H9 (cell line): Measurements from ENCODE around the gene DPY19L3. TPM values are rescaled to one million over a fixed set of nuclear protein-coding genes. Genes with fewer than 3 reads are reported as not detected.

Source experiments
- DNase-seq: peaks from one replicate; pipeline ENCODE4 v3.0.0-alpha.2; 2017
- H2AFZ ChIP-seq: one replicate; pipeline ENCODE4 v1.6.1; 2013; ENCODE audit warnings: mild to moderate bottlenecking, low read length, control low read depth, moderate library complexity
- H2AK5ac ChIP-seq: 2 replicates; pipeline ENCODE4 v1.6.1; 2013; ENCODE audit warnings: low read length, control low read depth, mixed read lengths; ENCODE audit not compliant: insufficient read length
- H2BK120ac ChIP-seq: one replicate; pipeline ENCODE4 v1.6.1; 2013; ENCODE audit warnings: low read depth, mild to moderate bottlenecking, low read length, control low read depth, inconsistent platforms; ENCODE audit not compliant: poor library complexity, severe bottlenecking
- H2BK12ac ChIP-seq: 2 replicates; pipeline ENCODE4 v1.6.1; 2013; ENCODE audit warnings: low read length, control low read depth, mixed read lengths, low read depth; ENCODE audit not compliant: insufficient read length
- H2BK15ac ChIP-seq: 2 replicates; pipeline ENCODE4 v1.6.1; 2013; ENCODE audit warnings: low read depth, low read length, control low read depth
- H2BK20ac ChIP-seq: one replicate; pipeline ENCODE4 v1.6.1; 2013; ENCODE audit warnings: low read depth, mild to moderate bottlenecking, low read length, control low read depth, inconsistent platforms; ENCODE audit not compliant: poor library complexity, severe bottlenecking
- H2BK5ac ChIP-seq: 2 replicates; pipeline ENCODE4 v1.6.1; 2013; ENCODE audit warnings: low read length, control low read depth, mixed read lengths; ENCODE audit not compliant: insufficient read length
- H3K14ac ChIP-seq: 2 replicates; pipeline ENCODE4 v1.6.1; 2013; ENCODE audit warnings: low read length, control low read depth; ENCODE audit not compliant: insufficient read depth
- H3K18ac ChIP-seq: 2 replicates; pipeline ENCODE4 v1.6.1; 2013; ENCODE audit warnings: low read depth, mild to moderate bottlenecking, mixed read lengths, low read length, control low read depth; ENCODE audit not compliant: insufficient read length
- H3K23ac ChIP-seq: 2 replicates; pipeline ENCODE4 v1.6.1; 2013; ENCODE audit warnings: low read length, control low read depth, mixed read lengths, low read depth; ENCODE audit not compliant: insufficient read length
- H3K23me2 ChIP-seq: 2 replicates; pipeline ENCODE4 v1.6.1; 2013; ENCODE audit warnings: low read depth, mild to moderate bottlenecking, mixed read lengths, low read length, control low read depth; ENCODE audit not compliant: insufficient read length, poor library complexity, severe bottlenecking
- H3K27ac ChIP-seq: 2 replicates; pipeline ENCODE4 v1.5.1; 2013; ENCODE audit warnings: low read length, control low read depth, mixed read lengths, low read depth; ENCODE audit not compliant: insufficient read length
- H3K27me3 ChIP-seq: 2 replicates; pipeline ENCODE4 v1.6.1; 2013; ENCODE audit warnings: low read length, control low read depth, inconsistent platforms; ENCODE audit not compliant: insufficient read depth
- H3K4ac ChIP-seq: 2 replicates; pipeline ENCODE4 v1.6.1; 2013; ENCODE audit warnings: low read depth, mild to moderate bottlenecking, control low read depth, inconsistent platforms, low read length, moderate library complexity
- H3K4me1 ChIP-seq: 2 replicates; pipeline ENCODE4 v1.6.1; 2013; ENCODE audit warnings: low read length, control low read depth, inconsistent platforms; ENCODE audit not compliant: insufficient read depth
- H3K4me2 ChIP-seq: 2 replicates; pipeline ENCODE4 v1.6.1; 2013; ENCODE audit warnings: low read length, control low read depth, mixed read lengths; ENCODE audit not compliant: insufficient read length, insufficient read depth
- H3K56ac ChIP-seq: 2 replicates; pipeline ENCODE4 v1.6.1; 2013; ENCODE audit warnings: low read depth, mild to moderate bottlenecking, mixed read lengths, low read length, control low read depth; ENCODE audit not compliant: insufficient read length
- H3K79me1 ChIP-seq: 2 replicates; pipeline ENCODE4 v1.6.1; 2013; ENCODE audit warnings: low read depth, mild to moderate bottlenecking, moderate library complexity, low read length, control low read depth, inconsistent platforms; ENCODE audit not compliant: insufficient read depth, poor library complexity, severe bottlenecking
- H3K79me2 ChIP-seq: 2 replicates; pipeline ENCODE4 v1.6.1; 2013; ENCODE audit warnings: low read length, control low read depth, inconsistent platforms; ENCODE audit not compliant: insufficient read depth
- H3K9ac ChIP-seq: 2 replicates; pipeline ENCODE4 v1.6.1; 2013; ENCODE audit warnings: low read length, control low read depth, mixed read lengths; ENCODE audit not compliant: insufficient read length; ENCODE audit errors: extremely low read depth
- H3K9me3 ChIP-seq: one replicate; pipeline ENCODE4 v1.6.1; 2013; ENCODE audit warnings: low read depth, low read length, inconsistent platforms; ENCODE audit not compliant: control insufficient read depth
- H3T11ph ChIP-seq: one replicate; pipeline ENCODE4 v1.6.1; 2013; ENCODE audit warnings: mild to moderate bottlenecking, low read length, control low read depth, inconsistent platforms
- H4K20me1 ChIP-seq: one replicate; pipeline ENCODE4 v1.6.1; 2013; ENCODE audit not compliant: control insufficient read depth, insufficient read length, insufficient read depth
- H4K5ac ChIP-seq: 2 replicates; pipeline ENCODE4 v1.6.1; 2013; ENCODE audit warnings: low read depth, mild to moderate bottlenecking, mixed read lengths, low read length, control low read depth; ENCODE audit not compliant: insufficient read length
- H4K8ac ChIP-seq: replicated peaks from 2 replicates; pipeline ENCODE4 v1.6.1; 2013; ENCODE audit warnings: low read length, control low read depth, mixed read lengths, low read depth; ENCODE audit not compliant: insufficient read length
- H4K91ac ChIP-seq: 2 replicates; pipeline ENCODE4 v1.6.1; 2013; ENCODE audit warnings: low read depth, mild to moderate bottlenecking, moderate library complexity, mixed read lengths, low read length, control low read depth; ENCODE audit not compliant: insufficient read length
- H3K27ac Mint-ChIP-seq, 3 experiments: 2 replicates in 2 of 3; 3 replicates in 1 of 3; pipeline ENCODE4 v1.8.0; 2020 to 2021; ENCODE audit warnings: mixed read lengths in 3 of 3, mild to moderate bottlenecking in 1 of 3, moderate library complexity in 1 of 3
- H3K27me3 Mint-ChIP-seq: 2 replicates; pipeline ENCODE4 v1.8.0; 2021; ENCODE audit warnings: low read depth, mild to moderate bottlenecking, moderate library complexity, mixed read lengths
- H3K36me3 Mint-ChIP-seq, 3 experiments: 2 replicates in 2 of 3; 3 replicates in 1 of 3; pipeline ENCODE4 v1.8.0; 2020 to 2021; ENCODE audit warnings: low read depth in 3 of 3, mixed read lengths in 3 of 3; ENCODE audit not compliant: insufficient read depth in 1 of 3
- H3K4me1 Mint-ChIP-seq, 2 experiments: 2 replicates each; pipeline ENCODE4 v1.8.0; 2020; ENCODE audit warnings: mixed read lengths in 2 of 2
- H3K4me3 Mint-ChIP-seq, 2 experiments: 2 replicates in 1 of 2; 3 replicates in 1 of 2; pipeline ENCODE4 v1.8.0; 2020 to 2021; ENCODE audit warnings: mild to moderate bottlenecking in 2 of 2, mixed read lengths in 2 of 2, moderate library complexity in 1 of 2
- H3K9me3 Mint-ChIP-seq, 2 experiments: 2 replicates in 1 of 2; 3 replicates in 1 of 2; pipeline ENCODE4 v1.8.0; 2020; ENCODE audit warnings: mild to moderate bottlenecking in 2 of 2, mixed read lengths in 2 of 2, moderate library complexity in 1 of 2
- CTCF ChIP-seq: fragments of 200-600 bp; sonication (generic); conservative IDR thresholded peaks from 3 replicates; pipeline ENCODE4 v1.8.0; 2021; ENCODE audit warnings: antibody characterized with exemption, mild to moderate bottlenecking
- WGBS: extraction: QIAGEN DNeasy Blood & Tissue Kit; methylation state at CpG from one replicate; pipeline ENCODE4 v1.1.7; 2013; ENCODE audit warnings: missing lambda C conversion rate, low lambda C conversion rate, mixed read lengths; ENCODE audit not compliant: insufficient read length; ENCODE audit errors: extremely low coverage; 5-methylcytosine and 5-hydroxymethylcytosine counted together
- total RNA-seq: library from RNA; stranded (reverse); gene quantifications from 2 replicates; pipeline ENCODE4 v1.2.1, GENCODE V29; 2021

DPY19L3 gene
- total RNA-seq, 1 experiment from 2014 or later, result 54.5 TPM

- no peak overlapping the region for H3T11ph ChIP-seq
- no peak overlapping the region for H3K27ac Mint-ChIP-seq
- no peak overlapping the region for H2BK15ac ChIP-seq
- H3K79me1 ChIP-seq, result no peaks in the 10 kb centered on the region
- peaks cover 5 to 49% (median 41%) of the 10 kb centered on the region in 3 experiments; a peak in 6 of 7 replicates for H3K36me3 Mint-ChIP-seq
- no peak overlapping the region for H2AK5ac ChIP-seq
- H3K9ac ChIP-seq, result no peak overlapping the region
- WGBS, result no CpG with 5 or more reads among the region's 4 CpGs
- no peaks in the 10 kb centered on the region for H3K4me1 Mint-ChIP-seq
- no peak overlapping the region for H3K56ac ChIP-seq
- no peaks in the 10 kb centered on the region for H3K9me3 Mint-ChIP-seq
- no peak overlapping the region for H3K14ac ChIP-seq
- DNase-seq, result no peak
- no peak overlapping the region for H3K23ac ChIP-seq
- no peaks in the 10 kb centered on the region for H3K27me3 ChIP-seq
- no peaks in the 10 kb centered on the region for H3K23me2 ChIP-seq
- no peak overlapping the region for H2AFZ ChIP-seq
- no peaks in the 10 kb centered on the region for H3K27me3 Mint-ChIP-seq
- no peak overlapping the region for H3K4me2 ChIP-seq
- H4K20me1 ChIP-seq, result no peaks in the 10 kb centered on the region
- no peak overlapping the region for H2BK12ac ChIP-seq
- no peaks in the 10 kb centered on the region for H3K4me1 ChIP-seq
- no peak overlapping the region for H2BK20ac ChIP-seq
- no peak overlapping the region for H3K27ac ChIP-seq
- no peak overlapping the region for H3K18ac ChIP-seq
- TF ChIP-seq CTCF, result no peak
- H4K8ac ChIP-seq, result no peak overlapping the region
- H2BK5ac ChIP-seq, result no peak overlapping the region
- H4K91ac ChIP-seq, result no peak overlapping the region
- no peak overlapping the region for H3K4me3 Mint-ChIP-seq
- H2BK120ac ChIP-seq, result no peak overlapping the region
- no peaks in the 10 kb centered on the region for H3K79me2 ChIP-seq
- H4K5ac ChIP-seq, result no peak overlapping the region
- H3K9me3 ChIP-seq, result no peaks in the 10 kb centered on the region
- no peak overlapping the region for H3K4ac ChIP-seq
These were observed 53.0 kb downstream of the DPY19L3 start for GRCh38 chr19:32458500-32459123.
